ENCODE data around the gene LRRC3. TPM values are rescaled to one million over a fixed set of nuclear protein-coding genes. Genes with fewer than 3 reads are reported as not detected.

The LRRC3 gene
- total RNA-seq, 1 experiment from 2014 or later = 4.7 TPM

- Histone ChIP-seq H3K4me1 (no peaks in the 10 kb centered on the region), H3K4me3 (ENCODE audit: low read depth, low read length) (no peak overlapping the region), H3K27me3 (replicated peaks; ENCODE audit: control insufficient read depth, insufficient read depth, low read length) (no peaks in the 10 kb centered on the region), H3K36me3 (ENCODE audit: control insufficient read depth, insufficient read depth, low read length) (no peaks in the 10 kb centered on the region), H3K9me3 (no peaks in the 10 kb centered on the region)
- Mint-ChIP-seq H3K36me3 (ENCODE audit: insufficient read depth, unreplicated experiment) (no peaks in the 10 kb centered on the region), H3K27ac (ENCODE audit: unreplicated experiment) (no peak overlapping the region), H3K27me3 (ENCODE audit: insufficient read depth, unreplicated experiment) (no peaks in the 10 kb centered on the region), H3K4me1 (ENCODE audit: low read depth, unreplicated experiment) (no peaks in the 10 kb centered on the region), H3K4me3 (ENCODE audit: unreplicated experiment) (no peak overlapping the region), H3K9me3 (ENCODE audit: unreplicated experiment) (peaks cover 13% of the 10 kb centered on the region)
- ChIA-PET POLR2A (no interaction called here), CTCF (no interaction called here)
- TF ChIP-seq, protein P1, sequence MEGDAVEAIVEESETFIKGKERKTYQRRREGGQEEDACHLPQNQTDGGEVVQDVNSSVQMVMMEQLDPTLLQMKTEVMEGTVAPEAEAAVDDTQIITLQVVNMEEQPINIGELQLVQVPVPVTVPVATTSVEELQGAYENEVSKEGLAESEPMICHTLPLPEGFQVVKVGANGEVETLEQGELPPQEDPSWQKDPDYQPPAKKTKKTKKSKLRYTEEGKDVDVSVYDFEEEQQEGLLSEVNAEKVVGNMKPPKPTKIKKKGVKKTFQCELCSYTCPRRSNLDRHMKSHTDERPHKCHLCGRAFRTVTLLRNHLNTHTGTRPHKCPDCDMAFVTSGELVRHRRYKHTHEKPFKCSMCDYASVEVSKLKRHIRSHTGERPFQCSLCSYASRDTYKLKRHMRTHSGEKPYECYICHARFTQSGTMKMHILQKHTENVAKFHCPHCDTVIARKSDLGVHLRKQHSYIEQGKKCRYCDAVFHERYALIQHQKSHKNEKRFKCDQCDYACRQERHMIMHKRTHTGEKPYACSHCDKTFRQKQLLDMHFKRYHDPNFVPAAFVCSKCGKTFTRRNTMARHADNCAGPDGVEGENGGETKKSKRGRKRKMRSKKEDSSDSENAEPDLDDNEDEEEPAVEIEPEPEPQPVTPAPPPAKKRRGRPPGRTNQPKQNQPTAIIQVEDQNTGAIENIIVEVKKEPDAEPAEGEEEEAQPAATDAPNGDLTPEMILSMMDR (IDR thresholded peaks at IDR 0.05; ENCODE audit: insufficient read depth in 1 of 2, low read depth in 1 of 2, low read length in 1 of 2, severe bottlenecking in 1 of 2, unreplicated experiment in 1 of 2) = no peak
- no TSS peak for BruUV-seq (replicated peaks)
- peak in 1 of 2 experiments; percentile 25 for DNase-seq
- intact Hi-C loops (cut with micrococcal nuclease; ENCODE audit: unreplicated experiment) = no loop called here
Observed at GRCh38 chr21:44434936-44435635, 20.2 kb upstream of the LRRC3 start.

- ChIA-PET CTCF (no interaction called here), POLR2A (no interaction called here)
- no peaks in the 10 kb centered on the region for H3K27me3 ChIP-seq (replicated peaks; ENCODE audit: control insufficient read depth, insufficient read depth, low read length)
- BruUV-seq (replicated peaks) = no TSS peak
- peaks cover 3% of the 10 kb centered on the region for H3K9me3 Mint-ChIP-seq (ENCODE audit: unreplicated experiment)
- H3K27me3 Mint-ChIP-seq (ENCODE audit: insufficient read depth, unreplicated experiment) = no peaks in the 10 kb centered on the region
- no peaks in the 10 kb centered on the region for H3K36me3 Mint-ChIP-seq (ENCODE audit: insufficient read depth, unreplicated experiment)
- H3K4me3 ChIP-seq (ENCODE audit: low read depth, low read length) = no peak overlapping the region
- intact Hi-C loops (cut with micrococcal nuclease; ENCODE audit: unreplicated experiment) = no loop called here
- H3K4me1 ChIP-seq = no peaks in the 10 kb centered on the region
- no peaks in the 10 kb centered on the region for H3K36me3 ChIP-seq (ENCODE audit: control insufficient read depth, insufficient read depth, low read length)
- no peaks in the 10 kb centered on the region for H3K9me3 ChIP-seq
- H3K4me1 Mint-ChIP-seq (ENCODE audit: low read depth, unreplicated experiment) = no peaks in the 10 kb centered on the region
- H3K4me3 Mint-ChIP-seq (ENCODE audit: unreplicated experiment) = no peak overlapping the region
- TF ChIP-seq, protein P1 (IDR thresholded peaks at IDR 0.05; ENCODE audit: insufficient read depth in 1 of 2, low read depth in 1 of 2, low read length in 1 of 2, severe bottlenecking in 1 of 2, unreplicated experiment in 1 of 2) = no peak
- DNase-seq = peak in 1 of 2 experiments; percentile 17
- H3K27ac Mint-ChIP-seq (ENCODE audit: unreplicated experiment) = no peak overlapping the region
Observed at GRCh38 chr21:44436111-44436611, 19.1 kb upstream of the LRRC3 start.

DNA sequence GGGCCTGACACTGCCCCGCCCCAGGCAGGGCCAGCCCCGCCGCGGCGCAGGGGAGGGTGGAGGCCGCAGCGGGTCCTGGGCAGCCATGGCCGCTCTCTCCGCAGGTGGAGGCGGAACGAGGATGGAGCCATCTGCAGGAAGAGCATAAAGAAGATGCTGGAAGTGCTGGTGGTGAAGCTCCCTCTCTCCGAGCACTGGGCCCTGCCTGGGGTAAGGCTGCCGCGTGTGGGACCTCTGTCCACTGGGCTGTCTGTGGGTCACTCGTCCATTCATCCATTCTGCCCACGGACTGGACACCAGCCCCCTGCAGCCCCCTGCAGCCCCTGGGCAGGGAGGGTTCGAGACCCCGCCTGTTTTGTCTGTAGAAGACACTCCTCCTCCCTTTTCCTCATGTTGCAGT, 18.4 kb upstream of the LRRC3 start:
- Mint-ChIP-seq H3K36me3 (ENCODE audit: insufficient read depth, unreplicated experiment) (no peaks in the 10 kb centered on the region), H3K27ac (ENCODE audit: unreplicated experiment) (no peak overlapping the region), H3K4me1 (ENCODE audit: low read depth, unreplicated experiment) (no peaks in the 10 kb centered on the region), H3K27me3 (ENCODE audit: insufficient read depth, unreplicated experiment) (no peaks in the 10 kb centered on the region), H3K9me3 (ENCODE audit: unreplicated experiment) (no peaks in the 10 kb centered on the region), H3K4me3 (ENCODE audit: unreplicated experiment) (no peak overlapping the region)
- DNase-seq = peak in 1 of 2 experiments; percentile 19
- intact Hi-C loops (cut with micrococcal nuclease; ENCODE audit: unreplicated experiment) = no loop called here
- ChIA-PET CTCF (no interaction called here), POLR2A (no interaction called here)
- H3K27me3 ChIP-seq (replicated peaks; ENCODE audit: control insufficient read depth, insufficient read depth, low read length) = no peaks in the 10 kb centered on the region
- no peaks in the 10 kb centered on the region for H3K36me3 ChIP-seq (ENCODE audit: control insufficient read depth, insufficient read depth, low read length)
- TF ChIP-seq, protein P1 (IDR thresholded peaks at IDR 0.05; ENCODE audit: insufficient read depth in 1 of 2, low read depth in 1 of 2, low read length in 1 of 2, severe bottlenecking in 1 of 2, unreplicated experiment in 1 of 2) = no peak
- H3K9me3 ChIP-seq = no peaks in the 10 kb centered on the region
- H3K4me3 ChIP-seq (ENCODE audit: low read depth, low read length) = no peak overlapping the region
- H3K4me1 ChIP-seq = no peaks in the 10 kb centered on the region
- BruUV-seq (replicated peaks) = no TSS peak
